GM18868 (cell line): Measurements from ENCODE around the gene PITX3.
"Not testable (repeated sequence)": the region's sequence is repeated elsewhere in the genome, so short reads cannot be mapped to it uniquely, and the experiment has no call there.

Source experiments
- ATAC-seq: cut with Tn5 transposase; IDR thresholded peaks from one replicate; pipeline ENCODE4 v1.9.1; 2021; ENCODE audit warnings: mild to moderate bottlenecking, moderate library complexity; ENCODE audit not compliant: unreplicated experiment

Gene PITX3

GRCh38 chr10:102261196-102261595 is 19.9 kb upstream of the PITX3 start:
- no peak for ATAC-seq

GRCh38 chr10:102255404-102255803 is 14.1 kb upstream of the PITX3 start:
- no peak for ATAC-seq

GRCh38 chr10:102254426-102254825 is 13.1 kb upstream of the PITX3 start:
- ATAC-seq, result no peak

GRCh38 chr10:102252508-102252907 is 11.2 kb upstream of the PITX3 start:
- not testable (repeated sequence) for ATAC-seq

- ATAC-seq, result no peak
These were observed 6.4 kb upstream of the PITX3 start for GRCh38 chr10:102247734-102248133.

GRCh38 chr10:102246261-102246660 is 4.9 kb upstream of the PITX3 start:
- no peak for ATAC-seq

GRCh38 chr10:102245932-102246251 is 4.6 kb upstream of the PITX3 start:
- no peak for ATAC-seq

- ATAC-seq, result peak; percentile 89
These were observed 4.0 kb upstream of the PITX3 start, which contains the start of gene GBF1 for GRCh38 chr10:102245082-102245931. TSS of gene GBF1 (plus strand) at chr10:102245532. CDS start at chr10:102258939, 13,407 bp downstream.

GRCh38 chr10:102243309-102243708 is 2.0 kb upstream of the PITX3 start:
- no peak for ATAC-seq

- no peak for ATAC-seq
These were observed 790 bp upstream of the PITX3 start for GRCh38 chr10:102242118-102242485.

- ATAC-seq, result no peak
These were observed 274 bp downstream of the PITX3 start for GRCh38 chr10:102241032-102241443.

GRCh38 chr10:102240467-102241031 is 763 bp downstream of the PITX3 start:
- ATAC-seq, result no peak

- no peak for ATAC-seq
These were observed 3.5 kb downstream of the PITX3 start for GRCh38 chr10:102237711-102238252.

GRCh38 chr10:102236006-102236405 is 5.3 kb downstream of the PITX3 start:
- no peak for ATAC-seq

GRCh38 chr10:102235598-102235920 is 5.8 kb downstream of the PITX3 start:
- ATAC-seq, result no peak

- ATAC-seq, result no peak
These were observed 6.3 kb downstream of the PITX3 start for GRCh38 chr10:102234888-102235597.

- ATAC-seq, result no peak
These were observed 7.3 kb downstream of the PITX3 start for GRCh38 chr10:102233997-102234396.

GRCh38 chr10:102231357-102232318 is 9.7 kb downstream of the PITX3 start:
- no peak for ATAC-seq

GRCh38 chr10:102230861-102231356 is 10.4 kb downstream of the PITX3 start:
- no peak for ATAC-seq

GRCh38 chr10:102230264-102230860 is 10.9 kb downstream of the PITX3 start:
- ATAC-seq, result no peak
